Left lung (tissue), 10 donors: ENCODE results near the gene MAP3K15. TPM values are rescaled to one million over a fixed set of nuclear protein-coding genes. Genes with fewer than 3 reads are reported as not detected.

Experiments
- ATAC-seq: fragments of 200-7000 bp; cut with Tn5 transposase; one replicate; pipeline ENCODE4 v1.9.1; 2020; ENCODE audit warnings: moderate library complexity
- DNase-seq, 4 donors: peaks; one replicate each; pipeline ENCODE4 v3.0.0-alpha.2; 2013 to 2020
- H3K27ac ChIP-seq, 2 donors: fragments of 200-600 bp; sonication (generic) in 1 of 2; one replicate each; pipeline versions ENCODE4 v1.5.0 to v1.8.0; 2020 to 2021
- H3K27me3 ChIP-seq, 2 donors: fragments of 200-600 bp; sonication (generic) in 1 of 2; one replicate each; pipeline versions ENCODE4 v1.5.0 to v1.8.0; 2020 to 2021
- H3K36me3 ChIP-seq, 2 donors: fragments of 200-600 bp; sonication (generic) in 1 of 2; one replicate each; pipeline versions ENCODE4 v1.5.0 to v1.8.0; 2020 to 2021
- H3K4me1 ChIP-seq, 2 donors: fragments of 200-600 bp; one replicate each; pipeline ENCODE4 v1.8.0; 2021
- H3K4me3 ChIP-seq, 2 donors: fragments of 200-600 bp; sonication (generic) in 1 of 2; one replicate each; pipeline versions ENCODE4 v1.5.0 to v1.8.0; 2020 to 2021; ENCODE audit warnings: mild to moderate bottlenecking in 1 of 2
- H3K9me3 ChIP-seq, 2 donors: fragments of 200-600 bp; sonication (generic) in 1 of 2; one replicate each; pipeline versions ENCODE4 v1.5.0 to v1.8.0; 2020 to 2021
- CTCF ChIP-seq, 2 donors: fragments of 200-600 bp; sonication (generic) in 1 of 2; IDR thresholded peaks; one replicate each; pipeline versions ENCODE4 v1.5.0 to v1.8.0; 2021; ENCODE audit warnings: antibody characterized with exemption in 2 of 2
- intact Hi-C, 2 donors: fragments of 100-400 bp; cut with DNase I; formaldehyde crosslinking; loops; one replicate each; pipeline versions ENCODE4 v1.11.2 to v1.14.2; 2022
- polyA plus RNA-seq, 6 donors: library from polyadenylated mRNA; unstranded; fragments of 120-200 nt; gene quantifications; one replicate each; pipeline ENCODE4 v1.2.1, GENCODE V29; 2013; ENCODE audit not compliant: insufficient read length in 6 of 6
- total RNA-seq, 2 donors: library from RNA; stranded (reverse); fragmentation: NEBNext Ultra II Directional; extraction: Animal tissue kit (Norgen Biotek cat#: 25700); gene quantifications; one replicate each; pipeline ENCODE4 v1.2.1, GENCODE V29; 2021
- donor health status: DM: no; HTN: yes; CAD: no.
- donor health status: DM: no; HTN: no; CAD: no.

The MAP3K15 gene
- total and polyA plus RNA-seq, 8 donors: 0.24 to 2.0 (median 1.6) TPM

- Histone ChIP-seq H3K4me1 (peaks cover 0 to 12% of the 10 kb centered on the region in 2 donors), H3K36me3 (no peaks in the 10 kb centered on the region), H3K4me3 (peak within 1 kb of the TSS; percentile 53 to 72), H3K9me3 (no peaks in the 10 kb centered on the region), H3K27me3 (peaks cover 0 to 4% of the 10 kb centered on the region in 2 donors), H3K27ac (peak within 1 kb of the TSS; percentile 67 to 83)
- intact Hi-C loops: no loop called here
- ATAC-seq (peak; percentile 98), DNase-seq (peak; percentile 90 to 95 (median 94))
- no peak for TF ChIP-seq CTCF (IDR thresholded peaks at IDR 0.05)
Measured at GRCh38 chrX:19343535-19344408, 171.5 kb downstream of the MAP3K15 start, which contains the start of gene PDHA1. Gene PDHA1 (plus strand): TSS chrX:19343927. CDS start chrX:19344038, 111 bp downstream.

- DNase-seq (no peak), ATAC-seq (peak; percentile 3)
- Histone ChIP-seq H3K27ac (peak overlapping the region; percentile 67 to 83), H3K9me3 (no peaks in the 10 kb centered on the region), H3K36me3 (no peaks in the 10 kb centered on the region), H3K4me3 (peak overlapping the region; percentile 9 to 72), H3K4me1 (peaks cover 0 to 12% of the 10 kb centered on the region in 2 donors), H3K27me3 (peaks cover 0 to 4% of the 10 kb centered on the region in 2 donors)
- intact Hi-C loops: no loop called here
- no peak for TF ChIP-seq CTCF (IDR thresholded peaks at IDR 0.05)
Measured at GRCh38 chrX:19343085-19343534, 172.2 kb downstream of the MAP3K15 start.

- intact Hi-C loops: no loop called here
- Histone ChIP-seq H3K36me3 (no peaks in the 10 kb centered on the region), H3K27ac (no peak overlapping the region), H3K4me3 (no peak overlapping the region), H3K9me3 (no peaks in the 10 kb centered on the region), H3K27me3 (no peaks in the 10 kb centered on the region), H3K4me1 (peaks cover 0 to 12% of the 10 kb centered on the region in 2 donors)
- no peak for TF ChIP-seq CTCF (IDR thresholded peaks at IDR 0.05)
- no peak for ATAC-seq
- DNase-seq: peak in 1 of 4 donors; percentile 23
Measured at GRCh38 chrX:19342331-19342906, 172.9 kb downstream of the MAP3K15 start.

GRCh38 chrX:19334945-19335626 is 180.2 kb downstream of the MAP3K15 start:
- DNase-seq: no peak
- Histone ChIP-seq H3K4me3 (no peak overlapping the region), H3K27me3 (no peaks in the 10 kb centered on the region), H3K27ac (no peak overlapping the region), H3K4me1 (no peaks in the 10 kb centered on the region), H3K36me3 (no peaks in the 10 kb centered on the region), H3K9me3 (no peaks in the 10 kb centered on the region)
- peak in 1 of 2 donors; percentile 37 for TF ChIP-seq CTCF (IDR thresholded peaks at IDR 0.05)
- ATAC-seq: peak; percentile 65
- intact Hi-C loops: loop anchor here in 1 of 2 donors (10.0 kb wide), 2 partner anchors 400 to 940 kb away; no protein-coding TSS in a partner anchor
